HCT116 (cell line): ENCODE measurements around the gene NHERF1. TPM values are rescaled to one million over a fixed set of nuclear protein-coding genes. Genes with fewer than 3 reads are reported as not detected.

Source experiments
- ATAC-seq: fragments of 200-7000 bp; cut with Tn5 transposase; 2 replicates; pipeline ENCODE4 v1.9.1; 2020; ENCODE audit warnings: mild to moderate bottlenecking, moderate library complexity
- BruUV-seq: library from RNA; stranded (reverse); fragments of 400-500 nt; replicated peaks from 2 replicates; lab custom pipeline; 2021; lab: Mats Ljungman, UMichigan
- CTCF ChIA-PET: fragments of 300-600 bp; sonication (Branson Sonifier 250); formaldehyde crosslinking; loops from one replicate; lab custom pipeline; 2021; ENCODE audit warnings: antibody characterized with exemption; lab: Charles Lee
- POLR2A ChIA-PET: fragments of 300-600, 350-600 bp; sonication (Branson Sonifier 250); formaldehyde crosslinking; loops from one replicate; lab custom pipeline; 2021; ENCODE audit warnings: antibody characterized with exemption; lab: Charles Lee
- RAD21 ChIA-PET, 2 experiments: fragments of 300-600 bp; sonication (Branson Sonifier 250); formaldehyde crosslinking; loops; one replicate each; lab custom pipeline; 2023; ENCODE audit warnings: low total read pairs in 2 of 2; ENCODE audit not compliant: uncharacterized antibody in 2 of 2, unreplicated experiment in 2 of 2, low non-redundant PET in 1 of 2; lab: Charles Lee
- DNase-seq: peaks from one replicate; pipeline ENCODE4 v3.0.0-alpha.2; 2010; ENCODE audit warnings: low read depth, low spot score
- H2AFZ ChIP-seq: fragments of 200-600 bp; shearing (Covaris generic), sonication (generic); 2 replicates; pipeline ENCODE4 v1.6.1; 2017; ENCODE audit warnings: low read depth, mixed run types, mixed read lengths, antibody characterized with exemption, low read length; ENCODE audit not compliant: poor library complexity, severe bottlenecking
- H3K27ac ChIP-seq: 2 replicates; pipeline ENCODE4 v1.5.1; 2012; ENCODE audit warnings: low read depth, low read length
- H3K27me3 ChIP-seq: fragments of 200-600 bp; sonication (generic); 2 replicates; pipeline ENCODE4 v1.6.1; 2016; ENCODE audit warnings: mixed run types, low read length, mixed read lengths; ENCODE audit not compliant: insufficient read depth
- H3K36me3 ChIP-seq, 2 experiments: fragments of 200-500 bp in 1 of 2; fragments of 200-600 bp in 1 of 2; sonication (Bioruptor generic) in 1 of 2; sonication (generic) in 1 of 2; 2 replicates each; pipeline versions ENCODE4 v1.5.1 to v1.6.1; 2014 to 2016; ENCODE audit warnings: low read length in 2 of 2, inconsistent platforms in 1 of 2, mixed read lengths in 1 of 2, mixed run types in 1 of 2; ENCODE audit not compliant: insufficient read depth in 2 of 2, control insufficient read depth in 1 of 2
- H3K4me1 ChIP-seq, 2 experiments: fragments of 200-600 bp in 1 of 2; sonication (generic) in 1 of 2; 2 replicates each; pipeline versions ENCODE4 v1.5.1 to v1.6.1; 2012 to 2017; ENCODE audit warnings: low read length in 2 of 2, inconsistent platforms in 1 of 2, mild to moderate bottlenecking in 1 of 2, mixed read lengths in 1 of 2, mixed run types in 1 of 2, moderate library complexity in 1 of 2; ENCODE audit not compliant: insufficient read depth in 2 of 2, control insufficient read depth in 1 of 2
- H3K4me2 ChIP-seq: fragments of 200-600 bp; sonication (generic); 2 replicates; pipeline ENCODE4 v1.6.1; 2017; ENCODE audit warnings: mixed run types, low read length, mixed read lengths
- H3K4me3 ChIP-seq, 2 experiments: fragments of 200-600 bp in 1 of 2; sonication (generic) in 1 of 2; replicated peaks in 1 of 2; 2 replicates each; pipeline ENCODE4 v1.5.1; 2011 to 2016; ENCODE audit warnings: low read length in 2 of 2, control low read depth in 1 of 2, low read depth in 1 of 2, mild to moderate bottlenecking in 1 of 2, mixed read lengths in 1 of 2, mixed run types in 1 of 2
- H3K79me2 ChIP-seq: fragments of 200-600 bp; sonication (generic); 2 replicates; pipeline ENCODE4 v1.6.1; 2017; ENCODE audit warnings: mild to moderate bottlenecking, mixed run types, low read length, moderate library complexity, mixed read lengths; ENCODE audit not compliant: insufficient read depth
- H3K9ac ChIP-seq: fragments of 200-600 bp; sonication (generic); 2 replicates; pipeline ENCODE4 v1.6.1; 2016; ENCODE audit warnings: low read length, mixed read lengths
- H3K9me2 ChIP-seq: fragments of 200-600 bp; sonication (generic), shearing (Covaris generic); 2 replicates; pipeline ENCODE4 v1.6.1; 2017; ENCODE audit warnings: mixed run types, mild to moderate bottlenecking, moderate library complexity; ENCODE audit not compliant: insufficient read depth
- H3K9me3 ChIP-seq, 2 experiments: fragments of 200-500 bp in 1 of 2; fragments of 200-600 bp in 1 of 2; sonication (Bioruptor generic) in 1 of 2; sonication (generic) in 1 of 2; 2 replicates each; pipeline ENCODE4 v1.6.1; 2014 to 2017; ENCODE audit warnings: low read length in 2 of 2, mixed read lengths in 2 of 2, inconsistent platforms in 1 of 2, low read depth in 1 of 2, mild to moderate bottlenecking in 1 of 2, mixed run types in 1 of 2, moderate library complexity in 1 of 2; ENCODE audit not compliant: control insufficient read depth in 1 of 2, insufficient read depth in 1 of 2
- H4K20me1 ChIP-seq: fragments of 200-600 bp; sonication (generic), shearing (Covaris generic); 2 replicates; pipeline ENCODE4 v1.6.1; 2017; ENCODE audit warnings: mixed run types, mild to moderate bottlenecking, moderate library complexity; ENCODE audit not compliant: insufficient read depth
- CEBPB ChIP-seq: IDR thresholded peaks from 2 replicates; pipeline ENCODE4 v1.6.1; 2012; ENCODE audit warnings: low read depth
- EGR1 ChIP-seq: IDR thresholded peaks from 2 replicates; pipeline ENCODE4 v1.6.1; 2012; ENCODE audit warnings: low read depth
- ELF1 ChIP-seq: IDR thresholded peaks from 2 replicates; pipeline ENCODE4 v1.6.1; 2012; ENCODE audit warnings: low read depth, borderline replicate concordance
- EZH2phosphoT487 ChIP-seq: fragments of 200-600 bp; IDR thresholded peaks from 2 replicates; pipeline ENCODE4 v1.6.1; 2018; ENCODE audit warnings: antibody characterized with exemption, borderline replicate concordance
- FOSL1 ChIP-seq: IDR thresholded peaks from 2 replicates; pipeline ENCODE4 v1.6.1; 2012; ENCODE audit warnings: low read depth
- JUND ChIP-seq: IDR thresholded peaks from 2 replicates; pipeline ENCODE4 v1.6.1; 2012
- POLR2AphosphoS5 ChIP-seq: IDR thresholded peaks from 2 replicates; pipeline ENCODE4 v1.6.1; 2011; ENCODE audit warnings: mild to moderate bottlenecking, low read depth, low read length, moderate library complexity
- RAD21 ChIP-seq: IDR thresholded peaks from 2 replicates; pipeline ENCODE4 v1.6.1; 2012; ENCODE audit warnings: low read depth, mild to moderate bottlenecking
- SIN3A ChIP-seq: IDR thresholded peaks from 2 replicates; pipeline ENCODE4 v1.6.1; 2012; ENCODE audit warnings: low read depth
- SP1 ChIP-seq: IDR thresholded peaks from 2 replicates; pipeline ENCODE4 v1.6.1; 2012; ENCODE audit warnings: low read depth
- SRF ChIP-seq: IDR thresholded peaks from 2 replicates; pipeline ENCODE4 v1.6.1; 2012; ENCODE audit warnings: low read depth
- TCF7L2 ChIP-seq: IDR thresholded peaks from 2 replicates; pipeline ENCODE4 v1.7.0; 2011; ENCODE audit warnings: borderline replicate concordance, inconsistent platforms; ENCODE audit not compliant: insufficient read depth, insufficient read length; ENCODE audit errors: extremely low read depth
- intact Hi-C: fragments of 100-400 bp; cut with micrococcal nuclease; formaldehyde crosslinking; loops from 2 replicates; pipeline ENCODE4 v1.10.0; 2022
- total RNA-seq: library from RNA; stranded (reverse); gene quantifications from one replicate; pipeline ENCODE4 v1.2.1, GENCODE V29; 2021; ENCODE audit not compliant: unreplicated experiment
- TF ChIP-seq, protein P1 (sequence below), 3 experiments: fragments of 200-600 bp in 1 of 3; sonication (generic) in 1 of 3; IDR thresholded peaks in 2 of 3; conservative IDR thresholded peaks in 1 of 3; 2 replicates each; pipeline ENCODE4 v1.5.1; 2012 to 2017; ENCODE audit warnings: low read depth in 2 of 3, low read length in 2 of 3, antibody characterized with exemption in 1 of 3, borderline replicate concordance in 1 of 3, control low read depth in 1 of 3, mild to moderate bottlenecking in 1 of 3, mixed read lengths in 1 of 3, mixed run types in 1 of 3, moderate library complexity in 1 of 3; ENCODE audit not compliant: insufficient read depth in 1 of 3
- TF ChIP-seq, protein P2 (sequence below): IDR thresholded peaks from 2 replicates; pipeline ENCODE4 v1.6.1; 2011; ENCODE audit warnings: mild to moderate bottlenecking, low read length, moderate library complexity; ENCODE audit not compliant: insufficient replicate concordance; ENCODE audit errors: extremely low read depth
- TF ChIP-seq, protein P3 (sequence below): IDR thresholded peaks from 2 replicates; pipeline ENCODE4 v1.6.1; 2012

The NHERF1 gene
- total RNA-seq, 1 experiment from 2014 or later, result 129 TPM

GRCh38 chr17:74728702-74729075 is 19.7 kb upstream of the NHERF1 start (continued):
- TF ChIP-seq EGR1 (no peak), SRF (no peak), ELF1 (no peak), EZH2phosphoT487 (no peak)
- TF ChIP-seq, protein P1, sequence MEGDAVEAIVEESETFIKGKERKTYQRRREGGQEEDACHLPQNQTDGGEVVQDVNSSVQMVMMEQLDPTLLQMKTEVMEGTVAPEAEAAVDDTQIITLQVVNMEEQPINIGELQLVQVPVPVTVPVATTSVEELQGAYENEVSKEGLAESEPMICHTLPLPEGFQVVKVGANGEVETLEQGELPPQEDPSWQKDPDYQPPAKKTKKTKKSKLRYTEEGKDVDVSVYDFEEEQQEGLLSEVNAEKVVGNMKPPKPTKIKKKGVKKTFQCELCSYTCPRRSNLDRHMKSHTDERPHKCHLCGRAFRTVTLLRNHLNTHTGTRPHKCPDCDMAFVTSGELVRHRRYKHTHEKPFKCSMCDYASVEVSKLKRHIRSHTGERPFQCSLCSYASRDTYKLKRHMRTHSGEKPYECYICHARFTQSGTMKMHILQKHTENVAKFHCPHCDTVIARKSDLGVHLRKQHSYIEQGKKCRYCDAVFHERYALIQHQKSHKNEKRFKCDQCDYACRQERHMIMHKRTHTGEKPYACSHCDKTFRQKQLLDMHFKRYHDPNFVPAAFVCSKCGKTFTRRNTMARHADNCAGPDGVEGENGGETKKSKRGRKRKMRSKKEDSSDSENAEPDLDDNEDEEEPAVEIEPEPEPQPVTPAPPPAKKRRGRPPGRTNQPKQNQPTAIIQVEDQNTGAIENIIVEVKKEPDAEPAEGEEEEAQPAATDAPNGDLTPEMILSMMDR (IDR thresholded peaks at IDR 0.05 in 2 of 3, conservative IDR thresholded peaks at IDR 0.05 in 1 of 3; ENCODE audit: borderline replicate concordance in 1 of 3, insufficient read depth in 1 of 3, low read depth in 2 of 3, low read length in 2 of 3), result no peak
- TF ChIP-seq, all 23 proteins: peak for 0

DNA sequence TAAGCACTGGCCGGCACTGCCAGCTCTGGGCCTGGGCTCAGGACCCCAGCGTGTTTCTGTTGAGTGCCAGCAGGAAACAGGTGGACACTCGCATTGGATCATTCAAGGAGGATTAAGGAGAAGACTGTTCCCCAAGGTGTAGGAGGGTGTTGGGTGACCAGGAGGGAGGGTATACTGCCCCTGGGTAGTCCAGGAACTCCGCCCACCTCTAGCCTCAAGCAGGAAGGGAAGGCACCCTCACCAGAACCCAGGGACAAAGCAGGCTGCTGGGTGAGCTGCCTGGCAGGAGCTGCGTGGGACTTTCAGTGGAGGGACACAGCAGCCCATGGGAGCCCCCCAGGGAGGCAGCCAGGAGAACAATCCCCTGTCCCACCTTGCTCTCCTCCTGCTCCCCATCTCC is 19.1 kb upstream of the NHERF1 start:
- H4K20me1 ChIP-seq, result no peaks in the 10 kb centered on the region
- TF ChIP-seq EZH2phosphoT487, result no peak
- TF ChIP-seq, protein P2, sequence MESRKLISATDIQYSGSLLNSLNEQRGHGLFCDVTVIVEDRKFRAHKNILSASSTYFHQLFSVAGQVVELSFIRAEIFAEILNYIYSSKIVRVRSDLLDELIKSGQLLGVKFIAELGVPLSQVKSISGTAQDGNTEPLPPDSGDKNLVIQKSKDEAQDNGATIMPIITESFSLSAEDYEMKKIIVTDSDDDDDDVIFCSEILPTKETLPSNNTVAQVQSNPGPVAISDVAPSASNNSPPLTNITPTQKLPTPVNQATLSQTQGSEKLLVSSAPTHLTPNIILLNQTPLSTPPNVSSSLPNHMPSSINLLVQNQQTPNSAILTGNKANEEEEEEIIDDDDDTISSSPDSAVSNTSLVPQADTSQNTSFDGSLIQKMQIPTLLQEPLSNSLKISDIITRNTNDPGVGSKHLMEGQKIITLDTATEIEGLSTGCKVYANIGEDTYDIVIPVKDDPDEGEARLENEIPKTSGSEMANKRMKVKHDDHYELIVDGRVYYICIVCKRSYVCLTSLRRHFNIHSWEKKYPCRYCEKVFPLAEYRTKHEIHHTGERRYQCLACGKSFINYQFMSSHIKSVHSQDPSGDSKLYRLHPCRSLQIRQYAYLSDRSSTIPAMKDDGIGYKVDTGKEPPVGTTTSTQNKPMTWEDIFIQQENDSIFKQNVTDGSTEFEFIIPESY, result no peak
- no peak for TF ChIP-seq TCF7L2
- TF ChIP-seq, protein P3, sequence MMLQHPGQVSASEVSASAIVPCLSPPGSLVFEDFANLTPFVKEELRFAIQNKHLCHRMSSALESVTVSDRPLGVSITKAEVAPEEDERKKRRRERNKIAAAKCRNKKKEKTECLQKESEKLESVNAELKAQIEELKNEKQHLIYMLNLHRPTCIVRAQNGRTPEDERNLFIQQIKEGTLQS, result no peak
- no peak for TF ChIP-seq POLR2AphosphoS5
- TF ChIP-seq SIN3A, result no peak
- no peak for TF ChIP-seq JUND
- TF ChIP-seq RAD21, result no peak
- no peak for TF ChIP-seq FOSL1
- TF ChIP-seq EGR1, result no peak
- TF ChIP-seq CEBPB, result no peak
- TF ChIP-seq, protein P1 (IDR thresholded peaks at IDR 0.05 in 2 of 3, conservative IDR thresholded peaks at IDR 0.05 in 1 of 3; ENCODE audit: borderline replicate concordance in 1 of 3, insufficient read depth in 1 of 3, low read depth in 2 of 3, low read length in 2 of 3), result no peak
- no peak for TF ChIP-seq SP1
- H2AFZ ChIP-seq, result no peak overlapping the region
- RAD21 ChIA-PET, result no interaction called here
- no peaks in the 10 kb centered on the region for H3K9me2 ChIP-seq
- no peak overlapping the region for H3K4me3 ChIP-seq
- ATAC-seq (no peak), DNase-seq (no peak)
- intact Hi-C loops, result no loop called here
- no peak overlapping the region for H3K9ac ChIP-seq
- CTCF ChIA-PET, result no interaction called here
- no peaks in the 10 kb centered on the region for H3K27me3 ChIP-seq
- H3K36me3 ChIP-seq, result no peaks in the 10 kb centered on the region
- no peaks in the 10 kb centered on the region for H3K4me1 ChIP-seq
- BruUV-seq, result no TSS peak
- POLR2A ChIA-PET, result no interaction called here
- H3K27ac ChIP-seq, result no peak overlapping the region
- H3K4me2 ChIP-seq, result no peak overlapping the region
- H3K79me2 ChIP-seq, result no peaks in the 10 kb centered on the region
- H3K9me3 ChIP-seq, result peaks cover 0 to 5% of the 10 kb centered on the region in 2 experiments; a peak in 1 of 4 replicates
